C4-2B (cell line): ENCODE data around the gene WDFY2.
"Not testable (repeated sequence)": the region's sequence is repeated elsewhere in the genome, so short reads cannot be mapped to it uniquely, and the experiment has no call there.

Experiments used
- H3K27ac ChIP-seq: fragments of 450-650 bp; 2 replicates; pipeline ENCODE4 v1.5.1; 2017
- CTCF ChIP-seq: fragments of 450-650 bp; conservative IDR thresholded peaks from 2 replicates; pipeline ENCODE4 v1.5.1; 2017; ENCODE audit warnings: mild to moderate bottlenecking
- ZFX ChIP-seq: fragments of 450-650 bp; IDR thresholded peaks from 2 replicates; pipeline ENCODE4 v1.6.1; 2017

Gene WDFY2

DNA sequence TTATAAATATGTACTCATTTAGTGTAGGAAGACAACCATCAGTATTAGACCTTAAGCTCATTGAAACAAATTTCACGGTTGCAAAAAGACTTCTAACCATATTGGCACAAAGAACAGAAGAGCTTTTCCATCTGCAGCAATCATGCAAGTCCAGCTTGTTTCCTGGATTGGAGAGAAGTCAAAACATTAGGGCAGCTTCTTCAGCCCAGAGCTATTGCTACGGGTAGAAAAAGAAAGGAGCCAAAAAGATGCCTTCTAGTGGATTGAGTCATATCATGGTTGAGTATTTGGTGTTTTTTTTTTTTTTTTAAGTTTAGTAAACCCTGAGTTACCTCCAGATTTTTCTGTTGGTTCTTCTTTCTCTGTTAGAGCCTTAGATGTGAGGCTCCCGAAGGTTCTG, 99.8 kb downstream of the WDFY2 start:
- TF ChIP-seq CTCF (no peak), ZFX (no peak)
- H3K27ac ChIP-seq: no peak overlapping the region

- no peak overlapping the region for H3K27ac ChIP-seq
- TF ChIP-seq CTCF (no peak), ZFX (no peak)
These were observed 103.9 kb downstream of the WDFY2 start for GRCh38 chr13:51687947-51688714.

GRCh38 chr13:51688937-51689662, 104.8 kb downstream of the WDFY2 start:
- no peak overlapping the region for H3K27ac ChIP-seq
- TF ChIP-seq CTCF: no peak
- TF ChIP-seq ZFX: no peak

- no peak for TF ChIP-seq ZFX
- TF ChIP-seq CTCF: no peak
- H3K27ac ChIP-seq: no peak overlapping the region
These were observed 105.4 kb downstream of the WDFY2 start for GRCh38 chr13:51689663-51689996.

DNA sequence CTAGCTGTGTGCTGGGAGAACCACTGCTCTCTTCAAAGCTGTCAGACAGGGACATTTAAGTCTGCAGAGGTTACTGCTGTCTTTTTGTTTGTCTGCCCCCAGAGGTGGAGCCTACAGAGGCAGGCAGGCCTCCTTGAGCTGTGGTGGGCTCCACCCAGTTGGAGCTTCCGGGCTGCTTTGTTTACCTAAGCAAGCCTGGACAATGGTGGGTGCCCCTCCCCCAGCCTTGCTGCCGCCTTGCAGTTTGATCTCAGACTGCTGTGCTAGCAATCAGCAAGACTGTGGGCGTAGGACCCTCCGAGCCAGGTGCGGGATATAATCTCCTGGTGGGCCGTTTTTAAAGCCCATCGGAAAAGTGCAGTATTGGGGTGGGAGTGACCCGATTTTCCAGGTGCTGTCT, 111.4 kb downstream of the WDFY2 start:
- not testable (repeated sequence) for H3K27ac ChIP-seq

DNA sequence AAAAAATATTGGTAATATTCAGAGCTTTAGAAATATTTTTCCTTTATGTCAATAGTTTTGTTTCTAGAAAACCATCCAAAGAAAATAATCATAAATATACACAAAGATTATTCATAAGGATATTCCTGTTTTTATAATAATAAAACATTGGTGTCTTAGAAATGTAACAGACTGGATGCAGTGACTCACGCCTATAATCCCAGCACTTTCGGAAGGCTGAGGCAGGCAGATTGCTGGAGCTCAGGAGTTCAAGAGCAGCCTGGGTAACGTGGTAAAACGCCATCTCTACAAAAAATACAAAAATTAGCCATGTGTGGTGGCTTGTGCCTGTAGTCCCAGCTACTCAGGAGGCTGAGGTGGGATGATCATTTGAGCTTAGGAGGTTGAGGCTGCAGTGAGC, 112.9 kb downstream of the WDFY2 start:
- no peak for TF ChIP-seq ZFX
- TF ChIP-seq CTCF: no peak
- H3K27ac ChIP-seq: no peak overlapping the region

GRCh38 chr13:51697855-51698254, 113.6 kb downstream of the WDFY2 start:
- TF ChIP-seq ZFX (no peak), CTCF (no peak)
- H3K27ac ChIP-seq: no peak overlapping the region

DNA sequence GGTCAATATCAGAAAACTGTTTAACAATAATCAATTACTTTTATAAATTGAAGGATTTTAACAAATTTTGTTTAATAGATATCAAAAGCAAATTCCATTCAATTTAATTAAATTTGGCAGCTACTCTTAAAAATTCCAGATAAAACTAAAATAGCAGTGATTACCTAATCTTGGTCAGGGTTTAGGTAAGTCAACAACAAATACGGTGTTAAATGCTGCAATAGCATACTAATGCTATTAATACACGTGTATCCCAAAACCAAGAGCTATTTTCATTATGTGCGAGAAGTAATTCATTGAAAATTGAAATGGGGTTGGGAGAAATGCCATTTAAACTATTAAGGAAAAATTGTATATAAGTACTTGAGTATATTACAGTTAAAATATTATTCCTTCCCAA, 114.1 kb downstream of the WDFY2 start:
- TF ChIP-seq ZFX (no peak), CTCF (no peak)
- no peak overlapping the region for H3K27ac ChIP-seq
